Posterior cingulate gyrus (tissue), 11 donors: ENCODE data around the gene BPIFA3.
A peak's percentile ranks its signal among the peaks of the same experiment; 100 is the strongest.

Experiments
- DNase-seq, 10 donors: peaks; one replicate each; pipeline versions ENCODE4 v3.0.0 to v3.0.0-alpha.2; 2020 to 2021; ENCODE audit warnings: mixed read lengths in 3 of 10
- intact Hi-C: fragments of 100-400 bp; cut with DNase I; formaldehyde crosslinking; loops from one replicate; pipeline ENCODE4 v1.15.1; 2023

Gene BPIFA3

GRCh38 chr20:33255005-33255404 lies 37.9 kb downstream of the BPIFA3 start:
- intact Hi-C loops: no loop called here
- DNase-seq: no peak

GRCh38 chr20:33257237-33257636 lies 40.1 kb downstream of the BPIFA3 start:
- intact Hi-C loops: no loop called here

GRCh38 chr20:33259371-33259770 lies 42.2 kb downstream of the BPIFA3 start:
- intact Hi-C loops: no loop called here
- no peak for DNase-seq

More at GRCh38 chr20:33257237-33257636, 40.1 kb downstream of the BPIFA3 start:
- no peak for DNase-seq

- no peak for DNase-seq
- intact Hi-C loops: loop anchor here (5.0 kb wide), 1 partner anchor 36 kb away; no protein-coding TSS in a partner anchor
Measured at GRCh38 chr20:33261465-33261864, 44.3 kb downstream of the BPIFA3 start.

- intact Hi-C loops: loop anchor here (5.0 kb wide), 1 partner anchor 35 kb away; no protein-coding TSS in a partner anchor
- peak in 6 of 10 donors; percentile 44 to 92 (median 54) for DNase-seq
Measured at GRCh38 chr20:33262658-33263065, 45.5 kb downstream of the BPIFA3 start.

- peak in 1 of 10 donors; percentile 18 for DNase-seq
- intact Hi-C loops: loop anchor here (5.0 kb wide), 1 partner anchor 34 kb away; no protein-coding TSS in a partner anchor
Measured at GRCh38 chr20:33263784-33264183, 46.6 kb downstream of the BPIFA3 start.

GRCh38 chr20:33267701-33268100 lies 50.5 kb downstream of the BPIFA3 start:
- no peak for DNase-seq
- intact Hi-C loops: no loop called here

GRCh38 chr20:33272155-33272873 lies 55.2 kb downstream of the BPIFA3 start:
- intact Hi-C loops: no loop called here
- DNase-seq: peak in 1 of 10 donors; percentile 40

- intact Hi-C loops: no loop called here
Measured at GRCh38 chr20:33273117-33273851, 56.1 kb downstream of the BPIFA3 start.

GRCh38 chr20:33275215-33275614 lies 58.1 kb downstream of the BPIFA3 start:
- DNase-seq: no peak
- intact Hi-C loops: no loop called here

More at GRCh38 chr20:33273117-33273851, 56.1 kb downstream of the BPIFA3 start:
- peak in 7 of 10 donors; percentile 27 to 91 (median 56) for DNase-seq

GRCh38 chr20:33275871-33276270 lies 58.7 kb downstream of the BPIFA3 start:
- DNase-seq: peak in 1 of 10 donors; percentile 61
- intact Hi-C loops: no loop called here

GRCh38 chr20:33276303-33277113 lies 59.4 kb downstream of the BPIFA3 start:
- intact Hi-C loops: no loop called here

More at GRCh38 chr20:33276303-33277113, 59.4 kb downstream of the BPIFA3 start:
- peak in 1 of 10 donors; percentile 55 for DNase-seq
